Adrenal gland (tissue), 12 donors: Measurements from ENCODE around the gene TMEM63A. TPM values are rescaled to one million over a fixed set of nuclear protein-coding genes. Genes with fewer than 3 reads are reported as not detected.

ENCODE experiments used
- DNase-seq, 7 donors: peaks; one replicate each; pipeline ENCODE4 v3.0.0-alpha.2; 2019 to 2020
- H3K27ac ChIP-seq, 5 donors: fragments of 200-600 bp; sonication (generic) in 4 of 5; 1 replicate in 3 of 5; 2 replicates in 2 of 5; pipeline versions ENCODE4 v1.5.1 to v1.8.0; 2016 to 2020; ENCODE audit warnings: mild to moderate bottlenecking in 1 of 5
- H3K27me3 ChIP-seq: fragments of 200-600 bp; 2 replicates; pipeline ENCODE4 v1.8.0; 2021
- H3K36me3 ChIP-seq, 2 donors: fragments of 200-600 bp; replicated peaks in 1 of 2; 1 replicate in 1 of 2; 2 replicates in 1 of 2; pipeline versions ENCODE4 v1.5.1 to v1.8.0; 2018 to 2022
- H3K4me1 ChIP-seq, 2 donors: fragments of 200-600 bp; replicated peaks in 1 of 2; 1 replicate in 1 of 2; 2 replicates in 1 of 2; pipeline versions ENCODE4 v1.5.1 to v1.8.0; 2018 to 2021
- H3K4me3 ChIP-seq, 4 donors: fragments of 200-600 bp; sonication (generic) in 3 of 4; one replicate each; pipeline ENCODE4 v1.5.1; 2016 to 2018
- H3K9me3 ChIP-seq, 3 donors: fragments of 200-600 bp; sonication (generic) in 1 of 3; replicated peaks in 1 of 3; 1 replicate in 2 of 3; 2 replicates in 1 of 3; pipeline versions ENCODE4 v1.5.1 to v1.8.0; 2016 to 2021
- POLR2A ChIP-seq, 2 donors: fragments of 450-650 bp; IDR thresholded peaks; one replicate each; pipeline ENCODE4 v1.6.1; 2017; ENCODE audit warnings: antibody characterized with exemption in 2 of 2, mild to moderate bottlenecking in 2 of 2, moderate library complexity in 1 of 2
- WGBS, 4 donors: extraction: QIAGEN DNeasy Blood & Tissue Kit in 2 of 4; methylation state at CpG; one replicate each; pipeline versions ENCODE4 v1.1.5 to v1.1.7; 2013 to 2017; 5-methylcytosine and 5-hydroxymethylcytosine counted together
- intact Hi-C, 2 donors: fragments of 100-400 bp; cut with DNase I; formaldehyde crosslinking; loops; one replicate each; pipeline versions ENCODE4 v1.14.1 to v1.15.0; 2022 to 2023
- polyA plus RNA-seq, 3 donors: library from polyadenylated mRNA; stranded (reverse); fragments of 200-250 nt in 2 of 3; fragments of 350-450 nt in 1 of 3; fragmentation: Illumina TruSeq in 1 of 3; extraction: RNeasy Lipid Tissue Mini Kit (QIAGEN cat#74804) in 1 of 3; gene quantifications; one replicate each; pipeline ENCODE4 v1.2.3, GENCODE V29; 2013 to 2014
- total RNA-seq, 9 donors: library from RNA; depleted of rRNA in 4 of 9; stranded (reverse); fragments of >200 nt in 4 of 9; fragments of 120-200 nt in 1 of 9; fragmentation: NEBNext Ultra II Directional in 1 of 9; extraction: Animal tissue kit (Norgen Biotek cat#: 25700) in 1 of 9; gene quantifications; one replicate each; pipeline versions ENCODE4 v1.1.0 to v1.2.4, GENCODE V29; 2013 to 2023
- TF ChIP-seq, protein P1 (sequence below), 6 experiments: fragments of 450-650 bp in 4 of 6; fragments of 200-600 bp in 2 of 6; sonication (generic) in 1 of 6; IDR thresholded peaks; 1 replicate in 5 of 6; 2 replicates in 1 of 6; pipeline versions ENCODE4 v1.5.1 to v1.8.0; 2016 to 2021; ENCODE audit warnings: antibody characterized with exemption in 6 of 6, mild to moderate bottlenecking in 2 of 6, moderate library complexity in 1 of 6
- donor health status: healthy with polysubstance abuse.
- donor health status: Bipolar disorder and iron deficiency.
- donor health status: DM: yes; HTN: yes; CAD: no.
- donor health status: DM: no; HTN: no; CAD: no.
- donor health status: DM: no; HTN: no; CAD: no.
- donor health status: DM: yes; HTN: yes; CAD: no.

The TMEM63A gene
- total and polyA plus RNA-seq, 12 donors: 13.9 to 96.9 (median 52.3) TPM

DNA sequence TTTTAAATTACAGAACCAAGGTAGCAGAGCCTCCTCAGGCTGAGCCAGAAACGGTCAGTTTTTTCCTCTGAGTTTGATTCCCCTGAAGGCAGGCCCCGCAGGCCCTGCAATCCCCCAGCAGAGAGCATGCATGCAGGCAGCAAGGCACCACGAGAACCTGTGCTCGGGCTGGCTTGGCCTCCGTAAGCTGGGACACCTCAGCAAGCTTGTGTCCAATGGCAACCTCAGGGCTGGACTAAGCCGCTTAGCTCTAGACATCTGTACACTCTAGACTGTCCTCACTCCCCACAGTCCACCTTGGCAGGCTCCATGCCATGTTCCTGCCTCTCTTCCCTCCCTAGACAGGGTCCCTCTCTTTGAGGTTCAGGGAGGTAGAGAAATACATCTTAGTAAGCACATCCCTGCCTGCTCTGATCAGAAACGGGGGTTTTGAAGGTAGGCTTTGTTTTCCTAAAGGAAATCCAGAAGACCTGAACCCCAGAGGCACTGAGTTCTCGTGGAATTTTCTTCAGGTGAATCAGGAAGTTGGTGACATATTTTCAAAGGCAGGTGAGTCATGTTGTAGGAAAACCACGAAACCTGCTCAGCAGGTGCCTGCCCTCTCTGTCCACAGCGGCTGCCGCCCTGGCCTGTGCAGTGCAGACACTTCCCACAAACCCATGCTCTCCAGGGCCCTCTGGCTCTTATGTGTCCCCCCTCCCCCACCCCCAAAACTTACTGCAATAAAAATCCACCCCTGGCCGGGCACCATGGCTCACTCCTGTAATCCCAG lies 7.0 kb downstream of the TMEM63A start:
- H3K36me3 ChIP-seq: peaks cover 0 to 40% of the 10 kb centered on the region in 2 donors
- no peak for TF ChIP-seq POLR2A (IDR thresholded peaks at IDR 0.05)
- TF ChIP-seq, protein P1, sequence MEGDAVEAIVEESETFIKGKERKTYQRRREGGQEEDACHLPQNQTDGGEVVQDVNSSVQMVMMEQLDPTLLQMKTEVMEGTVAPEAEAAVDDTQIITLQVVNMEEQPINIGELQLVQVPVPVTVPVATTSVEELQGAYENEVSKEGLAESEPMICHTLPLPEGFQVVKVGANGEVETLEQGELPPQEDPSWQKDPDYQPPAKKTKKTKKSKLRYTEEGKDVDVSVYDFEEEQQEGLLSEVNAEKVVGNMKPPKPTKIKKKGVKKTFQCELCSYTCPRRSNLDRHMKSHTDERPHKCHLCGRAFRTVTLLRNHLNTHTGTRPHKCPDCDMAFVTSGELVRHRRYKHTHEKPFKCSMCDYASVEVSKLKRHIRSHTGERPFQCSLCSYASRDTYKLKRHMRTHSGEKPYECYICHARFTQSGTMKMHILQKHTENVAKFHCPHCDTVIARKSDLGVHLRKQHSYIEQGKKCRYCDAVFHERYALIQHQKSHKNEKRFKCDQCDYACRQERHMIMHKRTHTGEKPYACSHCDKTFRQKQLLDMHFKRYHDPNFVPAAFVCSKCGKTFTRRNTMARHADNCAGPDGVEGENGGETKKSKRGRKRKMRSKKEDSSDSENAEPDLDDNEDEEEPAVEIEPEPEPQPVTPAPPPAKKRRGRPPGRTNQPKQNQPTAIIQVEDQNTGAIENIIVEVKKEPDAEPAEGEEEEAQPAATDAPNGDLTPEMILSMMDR (IDR thresholded peaks at IDR 0.05): no peak
- no peak overlapping the region for H3K4me3 ChIP-seq
- no peaks in the 10 kb centered on the region for H3K27me3 ChIP-seq
- peaks cover 12 to 25% of the 10 kb centered on the region in 2 donors for H3K4me1 ChIP-seq
- H3K27ac ChIP-seq: no peak overlapping the region
- WGBS, 4 donors: 86 to 93% (median 92%) methylated on average over 6 to 12 of the region's 12 CpGs
- intact Hi-C loops: no loop called here
- no peak for DNase-seq
- no peaks in the 10 kb centered on the region for H3K9me3 ChIP-seq

DNA sequence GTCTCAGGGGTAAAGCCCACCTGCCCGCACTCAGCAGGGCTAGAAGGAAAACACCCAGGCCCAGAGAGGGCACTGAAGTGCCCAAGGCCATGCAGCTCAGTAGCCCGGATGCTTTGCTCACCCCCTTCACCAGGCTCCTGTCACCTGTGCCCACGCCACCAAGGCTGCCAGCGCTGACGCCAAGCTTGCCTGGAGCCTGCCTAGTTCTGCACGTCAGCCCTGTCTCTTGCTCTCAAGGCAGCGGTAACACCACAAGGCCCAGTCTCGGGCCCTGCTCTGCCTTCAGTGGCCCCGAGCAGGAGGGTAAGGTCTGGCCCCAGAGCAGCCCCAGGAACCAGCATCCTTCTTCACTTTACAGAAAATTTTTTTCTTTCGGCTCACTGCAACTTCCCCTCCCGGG lies 7.7 kb downstream of the TMEM63A start:
- Histone ChIP-seq H3K4me1 (peaks cover 5 to 18% of the 10 kb centered on the region in 2 donors), H3K9me3 (no peaks in the 10 kb centered on the region), H3K36me3 (peaks cover 0 to 48% of the 10 kb centered on the region in 2 donors), H3K4me3 (no peak overlapping the region), H3K27me3 (no peaks in the 10 kb centered on the region), H3K27ac (no peak overlapping the region)
- DNase-seq: no peak
- intact Hi-C loops: no loop called here
- TF ChIP-seq, protein P1 (IDR thresholded peaks at IDR 0.05): no peak
- TF ChIP-seq POLR2A (IDR thresholded peaks at IDR 0.05): no peak
- WGBS, 4 donors: 88 to 93% (median 92%) methylated on average over 8 to 11 of the region's 11 CpGs

DNA sequence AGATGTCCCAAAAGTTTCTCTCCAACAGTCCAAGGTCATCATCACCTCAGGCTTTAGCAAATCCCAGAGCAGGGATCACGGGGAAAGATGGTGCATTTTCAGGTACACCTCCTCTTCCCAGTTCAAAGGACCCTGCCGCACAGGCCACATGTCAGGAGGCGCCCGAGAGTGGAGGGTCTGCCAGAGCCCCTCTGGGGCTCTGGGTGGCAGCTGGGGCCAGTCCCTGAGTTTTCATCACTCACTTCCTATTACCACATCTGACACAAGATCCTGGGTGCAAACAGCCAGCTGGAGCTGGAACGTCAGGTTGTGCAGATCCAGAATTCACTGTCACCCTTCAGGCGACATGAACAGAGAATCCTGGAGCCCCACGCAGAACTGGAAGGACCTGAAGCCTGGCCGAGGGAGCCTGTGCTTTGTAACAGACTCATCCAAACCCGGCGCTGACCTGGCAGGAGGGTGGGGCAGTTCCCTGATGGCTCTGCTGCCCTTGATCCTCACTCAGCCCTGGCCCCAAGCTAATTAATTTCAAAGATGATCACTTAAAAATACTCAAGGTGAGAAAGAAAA lies 8.8 kb downstream of the TMEM63A start:
- 25 to 84% (median 81%) methylated on average over 4 to 10 of the region's 10 CpGs for WGBS, 4 donors
- no peaks in the 10 kb centered on the region for H3K9me3 ChIP-seq

DNA sequence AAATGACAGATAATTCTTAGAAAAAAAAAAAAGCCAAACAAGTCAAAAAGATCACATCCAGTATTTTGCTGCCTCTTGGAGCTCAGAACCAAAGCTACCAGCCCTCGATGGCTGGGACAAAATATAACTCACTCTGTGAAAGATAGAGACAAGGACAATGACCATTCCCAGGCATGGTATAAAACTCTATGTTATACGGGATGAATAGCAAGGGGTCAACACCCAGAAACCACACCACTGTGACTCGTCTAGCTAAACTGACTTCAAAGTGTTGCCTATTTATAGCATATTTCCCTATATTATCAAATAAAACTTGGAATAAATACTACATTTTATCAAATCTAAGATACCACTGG lies 10.1 kb downstream of the TMEM63A start:
- no peak for TF ChIP-seq POLR2A (IDR thresholded peaks at IDR 0.05)
- TF ChIP-seq, protein P1 (IDR thresholded peaks at IDR 0.05): no peak
- no peak overlapping the region for H3K4me3 ChIP-seq
- no peaks in the 10 kb centered on the region for H3K27me3 ChIP-seq
- DNase-seq: no peak
- no peak overlapping the region for H3K27ac ChIP-seq
- WGBS, 4 donors: 46 to 57% (median 56%) methylated on average over 3 of the region's 3 CpGs
- intact Hi-C loops: no loop called here
- no peaks in the 10 kb centered on the region for H3K4me1 ChIP-seq
- H3K36me3 ChIP-seq: peaks cover 0 to 64% of the 10 kb centered on the region in 2 donors
- H3K9me3 ChIP-seq: no peaks in the 10 kb centered on the region

More for the DNA sequence above, 8.8 kb downstream of the TMEM63A start:
- intact Hi-C loops: no loop called here
- Histone ChIP-seq H3K36me3 (peaks cover 0 to 55% of the 10 kb centered on the region in 2 donors), H3K4me3 (no peak overlapping the region), H3K4me1 (peaks cover 0 to 10% of the 10 kb centered on the region in 2 donors), H3K27ac (no peak overlapping the region), H3K27me3 (no peaks in the 10 kb centered on the region)
- DNase-seq: no peak
- TF ChIP-seq POLR2A (IDR thresholded peaks at IDR 0.05): no peak
- TF ChIP-seq, protein P1 (IDR thresholded peaks at IDR 0.05): no peak
